K562 treated with DMSO at 1 percent for 12 hours (cell line): ENCODE measurements around the gene TACSTD2. TPM values are rescaled to one million over a fixed set of nuclear protein-coding genes. Genes with fewer than 3 reads are reported as not detected.

ENCODE experiments used
- total RNA-seq: library from RNA; unstranded; fragments of 300-600 nt; gene quantifications from 2 replicates; pipeline ENCODE4 v1.2.3, GENCODE V29; 2022; ENCODE audit not compliant: insufficient read depth

TACSTD2 gene, protein sequence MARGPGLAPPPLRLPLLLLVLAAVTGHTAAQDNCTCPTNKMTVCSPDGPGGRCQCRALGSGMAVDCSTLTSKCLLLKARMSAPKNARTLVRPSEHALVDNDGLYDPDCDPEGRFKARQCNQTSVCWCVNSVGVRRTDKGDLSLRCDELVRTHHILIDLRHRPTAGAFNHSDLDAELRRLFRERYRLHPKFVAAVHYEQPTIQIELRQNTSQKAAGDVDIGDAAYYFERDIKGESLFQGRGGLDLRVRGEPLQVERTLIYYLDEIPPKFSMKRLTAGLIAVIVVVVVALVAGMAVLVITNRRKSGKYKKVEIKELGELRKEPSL
- total RNA-seq = not detected in 2 replicates

DNA sequence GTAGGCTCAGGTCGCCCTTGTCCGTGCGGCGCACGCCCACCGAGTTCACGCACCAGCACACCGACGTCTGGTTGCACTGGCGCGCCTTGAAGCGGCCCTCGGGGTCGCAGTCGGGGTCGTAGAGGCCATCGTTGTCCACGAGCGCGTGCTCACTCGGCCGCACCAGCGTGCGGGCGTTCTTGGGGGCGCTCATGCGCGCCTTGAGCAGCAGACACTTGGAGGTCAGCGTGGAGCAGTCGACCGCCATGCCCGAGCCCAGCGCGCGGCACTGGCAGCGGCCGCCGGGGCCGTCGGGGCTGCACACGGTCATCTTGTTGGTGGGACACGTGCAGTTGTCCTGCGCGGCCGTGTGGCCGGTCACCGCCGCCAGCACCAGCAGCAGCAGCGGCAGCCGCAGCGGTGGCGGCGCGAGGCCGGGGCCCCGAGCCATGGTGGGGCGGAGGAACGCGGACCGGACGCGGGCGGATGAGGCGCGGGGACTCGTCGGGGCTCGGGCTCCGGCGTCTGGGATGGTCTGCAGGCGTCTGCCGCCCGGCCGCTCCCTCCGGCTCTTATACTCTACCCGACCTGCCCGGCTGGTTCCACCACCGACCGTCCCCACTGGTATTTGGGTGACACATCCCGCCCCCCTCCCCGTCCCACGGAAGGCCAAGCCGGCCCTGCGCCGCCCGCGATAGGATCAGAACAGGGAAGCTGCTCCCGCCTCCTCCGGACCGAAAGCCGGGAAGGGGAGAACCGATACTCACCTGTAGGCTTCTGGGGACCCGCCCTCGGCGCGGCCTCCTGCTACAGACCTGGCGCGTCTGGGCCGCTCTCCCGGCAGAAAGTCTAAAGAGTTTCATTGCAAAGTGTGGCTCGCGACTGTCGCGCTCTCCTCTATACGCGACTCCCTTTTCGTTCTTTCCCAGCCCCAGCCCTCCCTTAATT is at the start of gene TACSTD2:
Gene TACSTD2 (minus strand): TSS at position 526 of the 927 bp plus-strand sequence. CDS start 96 bp downstream, at position 430.

DNA sequence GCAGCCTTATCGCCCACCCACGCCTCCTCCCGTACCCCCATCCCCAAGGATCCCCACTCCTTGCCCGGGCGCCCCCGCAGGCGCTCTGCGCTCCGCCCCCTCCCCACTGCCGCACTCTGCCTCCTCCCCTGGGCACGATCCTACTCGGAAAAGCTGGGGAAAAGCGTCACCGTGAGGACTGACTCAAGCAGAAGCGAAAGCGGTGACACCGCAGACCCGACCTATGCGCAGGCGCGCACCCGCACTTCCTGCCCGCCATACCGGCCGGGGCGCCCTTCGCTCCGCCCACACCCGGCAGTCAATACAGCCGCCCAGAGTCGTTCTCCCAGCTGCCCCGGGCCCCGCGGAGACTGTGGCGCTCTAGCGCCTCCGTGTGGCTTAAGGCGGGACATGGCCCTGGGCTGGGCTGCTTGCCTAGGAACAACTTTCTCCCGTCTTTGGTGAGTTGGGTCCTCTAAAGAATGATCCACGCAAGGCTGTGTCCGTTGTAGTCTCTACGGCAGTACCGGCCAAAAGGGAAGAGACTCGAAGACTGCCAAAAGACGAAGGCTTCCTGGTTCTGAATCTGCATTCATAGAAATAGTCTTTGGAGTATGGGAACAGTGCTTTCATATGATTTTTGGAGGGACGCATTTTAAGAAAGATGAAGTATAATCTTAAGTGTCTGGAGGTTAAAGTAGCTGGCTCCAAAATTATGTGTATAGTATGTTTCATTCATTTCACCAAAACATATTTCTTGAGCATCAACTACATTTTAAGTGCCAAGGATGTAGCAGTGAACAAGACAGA is 30.3 kb downstream of the TACSTD2 start, which contains the start of gene OMA1:
Gene OMA1 (minus strand): TSS at position 207 of the 789 bp plus-strand sequence. CDS start 7,432 bp downstream, outside the sequence.

Other genes with a start within 250 kb of the TACSTD2 start
- 3.9 and 10.1 TPM in 2 replicates for gene OMA1, start 30.5 kb downstream of the TACSTD2 start, total RNA-seq
- gene MYSM1, start 122.8 kb upstream of the TACSTD2 start, total RNA-seq = 1.6 and 11.7 TPM in 2 replicates
- gene JUN, start 206.8 kb upstream of the TACSTD2 start, total RNA-seq = 24.8 and 41.7 TPM in 2 replicates